ENCODE data around the gene LRRC10B.

The LRRC10B gene

DNA sequence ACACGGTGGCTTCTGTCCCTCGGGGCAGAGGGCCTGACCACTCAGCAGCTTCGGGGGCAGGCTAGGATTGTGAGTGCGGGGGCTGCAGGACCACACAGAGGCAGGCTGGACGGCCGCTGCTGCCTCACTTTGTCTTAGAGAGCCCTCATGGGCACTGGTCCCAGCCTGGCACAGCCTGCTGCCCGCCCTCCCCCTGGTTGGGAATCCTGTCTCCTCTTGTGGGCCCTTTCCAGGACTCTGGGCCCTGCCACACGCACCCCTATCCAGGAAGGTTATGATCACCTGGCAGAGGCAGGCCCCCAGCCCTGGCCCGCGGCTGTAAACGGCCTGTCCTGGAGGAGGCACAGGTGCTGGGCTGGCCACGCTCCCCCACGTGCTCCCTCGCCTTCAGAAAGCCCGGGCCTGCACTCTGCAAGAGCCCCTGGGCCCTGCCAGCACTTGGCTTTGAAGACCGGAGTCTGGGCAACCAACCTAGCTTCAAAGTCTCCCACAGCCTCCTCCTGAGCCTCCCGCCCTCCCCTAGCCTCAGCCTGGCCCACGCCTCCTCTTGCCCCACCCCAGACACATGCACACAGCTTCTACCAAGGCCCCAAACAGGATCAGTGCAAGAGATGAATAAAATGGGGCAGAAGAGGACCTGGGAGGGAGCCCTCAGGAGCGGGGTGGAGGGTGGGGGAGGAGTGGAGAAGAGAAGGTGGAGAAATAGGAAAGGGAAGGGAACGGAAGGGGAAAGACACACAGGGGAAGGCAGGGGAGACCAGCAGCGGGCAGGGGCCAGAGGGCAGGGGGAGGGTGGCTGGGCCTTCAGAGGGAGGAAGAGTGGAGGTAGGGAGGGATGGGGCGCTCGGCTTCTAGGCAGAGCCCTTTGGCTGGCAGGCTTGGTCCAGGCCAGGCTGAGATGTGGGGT, 41.4 kb downstream of the LRRC10B start:
- no peak for DNase-seq

- DNase-seq = no peak
Measured at GRCh38 chr11:61550665-61551227, 42.2 kb downstream of the LRRC10B start.

DNA sequence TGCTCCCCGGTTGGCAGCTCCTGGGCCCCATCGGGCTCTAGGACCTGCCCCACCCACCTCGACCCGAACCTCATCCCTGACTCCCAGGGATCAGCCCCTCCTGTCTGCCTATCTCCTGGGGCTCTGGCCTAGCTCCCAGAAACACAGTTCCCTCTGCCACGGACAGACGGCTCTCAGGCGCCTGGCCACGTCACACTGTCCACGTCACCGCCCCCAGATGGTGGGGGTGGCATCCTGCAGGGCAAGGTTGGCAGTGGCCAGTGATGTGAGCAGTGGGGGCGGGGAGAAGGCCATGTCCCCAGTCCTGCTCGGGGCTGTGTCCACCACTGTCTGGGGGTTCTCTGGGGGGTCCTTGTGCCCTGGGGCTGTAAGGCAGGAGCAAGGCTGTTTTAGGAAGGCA, 43.1 kb downstream of the LRRC10B start:
- no peak for DNase-seq

GRCh38 chr11:61552108-61552635, 43.6 kb downstream of the LRRC10B start:
- no peak for DNase-seq

GRCh38 chr11:61553373-61554171, 45.0 kb downstream of the LRRC10B start:
- DNase-seq = no peak

DNA sequence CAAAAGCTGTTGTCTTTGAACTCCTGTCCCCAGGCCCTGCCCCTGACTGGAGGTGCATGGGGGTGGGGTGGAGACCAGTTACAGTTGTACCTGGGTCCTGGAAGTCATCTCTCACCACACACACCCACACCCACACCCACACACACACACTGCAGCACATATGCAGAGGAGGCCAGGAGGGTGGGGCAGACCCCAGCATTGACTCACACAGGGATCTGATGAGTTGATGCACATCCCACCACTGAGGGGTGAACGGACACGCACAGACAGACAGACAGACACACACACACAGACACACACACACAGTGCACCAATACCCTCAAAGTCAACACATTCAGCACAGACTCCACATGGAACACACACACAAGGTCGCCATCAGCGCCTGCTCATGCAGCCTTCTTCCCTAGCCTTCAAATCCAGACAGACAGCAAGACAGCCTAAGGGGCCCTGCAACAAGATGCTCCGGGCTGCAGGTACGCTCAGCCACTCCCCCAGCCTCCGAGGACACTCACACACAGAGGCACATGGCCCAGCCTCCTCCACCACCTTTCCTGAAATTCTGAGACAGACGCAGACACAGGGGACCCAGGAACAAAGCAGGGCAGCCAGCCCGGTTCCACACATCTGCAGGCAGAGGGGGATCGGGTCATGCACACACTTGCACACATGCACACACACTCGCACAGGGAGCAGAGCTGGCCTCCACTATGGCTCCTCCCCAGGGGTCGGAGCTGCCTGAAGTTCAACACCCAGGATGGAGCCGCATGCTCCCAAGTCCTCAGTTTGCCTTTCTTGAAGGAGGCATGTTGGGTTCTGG, 45.8 kb downstream of the LRRC10B start:
- DNase-seq = peak; percentile 29

- DNase-seq = no peak
Measured at GRCh38 chr11:61555051-61555969, 46.8 kb downstream of the LRRC10B start.

DNA sequence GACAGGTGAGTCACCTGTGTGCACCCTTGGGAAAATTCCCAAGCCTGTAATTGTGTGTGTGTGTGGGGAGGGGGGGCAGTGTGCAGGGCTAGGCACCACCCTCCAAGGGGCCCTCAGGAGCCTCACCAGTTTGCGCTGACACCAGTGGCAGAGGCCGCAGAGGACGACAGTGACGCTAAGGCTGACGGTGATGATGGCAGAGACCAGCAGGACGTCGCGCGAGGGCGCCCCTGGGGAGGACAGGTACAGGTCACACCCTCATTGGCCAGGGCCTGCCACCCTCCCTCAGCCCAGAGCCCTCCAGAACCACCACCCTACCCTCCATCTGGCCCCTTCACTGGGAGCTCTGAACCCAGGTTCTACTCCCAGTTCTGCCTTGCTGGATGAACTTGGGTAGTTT, 47.4 kb downstream of the LRRC10B start:
- DNase-seq = no peak

- DNase-seq = no peak
Measured at GRCh38 chr11:61556621-61557020, 48.1 kb downstream of the LRRC10B start.
